Hematopoietic multipotent progenitor cell treated with erythropoietin and hydrocortisone succinate and interleukin-3 and kit ligand, for 6 days (in vitro differentiated cells): ENCODE measurements around the gene SPANXN1.
"Not testable (repeated sequence)": the region's sequence is repeated elsewhere in the genome, so short reads cannot be mapped to it uniquely, and the experiment has no call there.

ENCODE experiments used
- DNase-seq: peaks from one replicate; pipeline ENCODE4 v3.0.0-alpha.2; 2015

SPANXN1 gene

GRCh38 chrX:145247203-145247602 is at the start of gene SPANXN1:
SPANXN1 (plus strand) TSS chrX:145247503; CDS start chrX:145247587, 84 bp downstream.
- DNase-seq, result not testable (repeated sequence)

- DNase-seq, result no peak
Observed at GRCh38 chrX:145199078-145199477, 48.2 kb upstream of the SPANXN1 start.

- DNase-seq, result peak; percentile 20
Observed at GRCh38 chrX:145213504-145213903, 33.8 kb upstream of the SPANXN1 start.

GRCh38 chrX:145292218-145292617 is 44.9 kb downstream of the SPANXN1 start:
- no peak for DNase-seq
